WTC11 (cell line): ENCODE data around the gene DTNBP1.

ENCODE experiments used
- EMX1 ChIP-seq: fragments of 250-450 bp; sonication (Bioruptor Pico); IDR thresholded peaks from 2 replicates; pipeline ENCODE4 v1.8.0; 2021; ENCODE audit warnings: mild to moderate bottlenecking
- JUN ChIP-seq: sonication (generic); formaldehyde crosslinking; IDR thresholded peaks from 2 replicates; pipeline ENCODE4 v1.8.0; 2023; ENCODE audit warnings: mild to moderate bottlenecking, missing genetic modification reagents
- NFYB ChIP-seq: sonication (generic); formaldehyde crosslinking; conservative IDR thresholded peaks from 2 replicates; pipeline ENCODE4 v1.8.0; 2022; ENCODE audit warnings: low read depth, missing genetic modification reagents
- NR2C2 ChIP-seq: sonication (generic); formaldehyde crosslinking; IDR thresholded peaks from 2 replicates; pipeline ENCODE4 v1.8.0; 2022; ENCODE audit warnings: mild to moderate bottlenecking, missing genetic modification reagents
- RORB ChIP-seq: fragments of 250-450 bp; sonication (Bioruptor Pico); IDR thresholded peaks from 2 replicates; pipeline ENCODE4 v1.9.0; 2021; ENCODE audit warnings: mild to moderate bottlenecking
- STAT6 ChIP-seq: sonication (generic); formaldehyde crosslinking; conservative IDR thresholded peaks from 2 replicates; pipeline ENCODE4 v1.8.1; 2023; ENCODE audit warnings: mild to moderate bottlenecking, low read depth, missing genetic modification reagents, moderate library complexity
- TEAD4 ChIP-seq: sonication (generic); formaldehyde crosslinking; IDR thresholded peaks from 2 replicates; pipeline ENCODE4 v1.8.0; 2022; ENCODE audit warnings: mild to moderate bottlenecking, missing genetic modification reagents
- USF1 ChIP-seq: sonication (generic); formaldehyde crosslinking; IDR thresholded peaks from 2 replicates; pipeline ENCODE4 v1.8.0; 2022; ENCODE audit warnings: mild to moderate bottlenecking, missing genetic modification reagents
- TF ChIP-seq, protein P1 (sequence below): fragments of 200-600 bp; IDR thresholded peaks from 2 replicates; pipeline ENCODE4 v1.8.0; 2022; ENCODE audit warnings: antibody characterized with exemption
- TF ChIP-seq, protein P2 (sequence below): sonication (generic); formaldehyde crosslinking; IDR thresholded peaks from 2 replicates; pipeline ENCODE4 v1.8.1; 2023; ENCODE audit warnings: mild to moderate bottlenecking, missing genetic modification reagents, moderate library complexity

DNA sequence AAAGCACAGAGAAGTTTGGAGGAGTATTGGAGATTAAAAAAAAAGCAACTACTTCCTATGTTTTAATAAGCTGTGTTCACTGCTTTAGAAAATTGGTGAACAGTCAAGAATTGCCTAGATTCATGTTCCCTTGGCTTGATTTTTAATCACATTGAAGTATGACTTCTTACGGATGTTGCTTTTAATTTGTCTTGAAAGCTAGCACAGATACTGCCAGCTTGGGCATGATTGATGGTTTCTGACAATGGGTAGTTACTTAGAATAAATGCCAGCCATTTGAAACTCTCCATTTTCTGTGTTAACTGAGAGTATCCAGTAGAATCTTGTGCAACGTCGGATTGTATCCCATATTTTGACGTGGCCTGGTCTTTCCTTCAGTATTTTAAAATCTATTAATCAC is 178.0 kb downstream of the DTNBP1 start:
- TF ChIP-seq, protein P1, sequence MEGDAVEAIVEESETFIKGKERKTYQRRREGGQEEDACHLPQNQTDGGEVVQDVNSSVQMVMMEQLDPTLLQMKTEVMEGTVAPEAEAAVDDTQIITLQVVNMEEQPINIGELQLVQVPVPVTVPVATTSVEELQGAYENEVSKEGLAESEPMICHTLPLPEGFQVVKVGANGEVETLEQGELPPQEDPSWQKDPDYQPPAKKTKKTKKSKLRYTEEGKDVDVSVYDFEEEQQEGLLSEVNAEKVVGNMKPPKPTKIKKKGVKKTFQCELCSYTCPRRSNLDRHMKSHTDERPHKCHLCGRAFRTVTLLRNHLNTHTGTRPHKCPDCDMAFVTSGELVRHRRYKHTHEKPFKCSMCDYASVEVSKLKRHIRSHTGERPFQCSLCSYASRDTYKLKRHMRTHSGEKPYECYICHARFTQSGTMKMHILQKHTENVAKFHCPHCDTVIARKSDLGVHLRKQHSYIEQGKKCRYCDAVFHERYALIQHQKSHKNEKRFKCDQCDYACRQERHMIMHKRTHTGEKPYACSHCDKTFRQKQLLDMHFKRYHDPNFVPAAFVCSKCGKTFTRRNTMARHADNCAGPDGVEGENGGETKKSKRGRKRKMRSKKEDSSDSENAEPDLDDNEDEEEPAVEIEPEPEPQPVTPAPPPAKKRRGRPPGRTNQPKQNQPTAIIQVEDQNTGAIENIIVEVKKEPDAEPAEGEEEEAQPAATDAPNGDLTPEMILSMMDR, result no peak
- TF ChIP-seq JUN (CRISPR knock-in tag) (no peak), STAT6 (CRISPR knock-in tag) (no peak), EMX1 (no peak), RORB (CRISPR knock-in tag) (no peak), USF1 (CRISPR knock-in tag) (no peak), NR2C2 (CRISPR knock-in tag) (no peak), TEAD4 (CRISPR knock-in tag) (no peak), NFYB (CRISPR knock-in tag) (no peak)
- TF ChIP-seq, protein P2, sequence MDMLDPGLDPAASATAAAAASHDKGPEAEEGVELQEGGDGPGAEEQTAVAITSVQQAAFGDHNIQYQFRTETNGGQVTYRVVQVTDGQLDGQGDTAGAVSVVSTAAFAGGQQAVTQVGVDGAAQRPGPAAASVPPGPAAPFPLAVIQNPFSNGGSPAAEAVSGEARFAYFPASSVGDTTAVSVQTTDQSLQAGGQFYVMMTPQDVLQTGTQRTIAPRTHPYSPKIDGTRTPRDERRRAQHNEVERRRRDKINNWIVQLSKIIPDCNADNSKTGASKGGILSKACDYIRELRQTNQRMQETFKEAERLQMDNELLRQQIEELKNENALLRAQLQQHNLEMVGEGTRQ (CRISPR knock-in tag), result no peak
